DMS153 treated with DMSO at 0.1 percent for 48 hours (cell line): ENCODE measurements around the gene NPAT.

Source experiments
- DNase-seq: peaks from one replicate; lab custom pipeline; 2025; ENCODE audit not compliant: unreplicated experiment; lab: John Stamatoyannopoulos, UW

The NPAT gene

GRCh38 chr11:108222574-108223347 lies at the start of gene NPAT, which contains the start of gene ATM:
NPAT (minus strand) TSS chr11:108222638; CDS start chr11:108222536, 102 bp downstream.
ATM (plus strand) TSS chr11:108223067; CDS start chr11:108227625, 4,558 bp downstream.
- DNase-seq = peak; percentile 100

DNA sequence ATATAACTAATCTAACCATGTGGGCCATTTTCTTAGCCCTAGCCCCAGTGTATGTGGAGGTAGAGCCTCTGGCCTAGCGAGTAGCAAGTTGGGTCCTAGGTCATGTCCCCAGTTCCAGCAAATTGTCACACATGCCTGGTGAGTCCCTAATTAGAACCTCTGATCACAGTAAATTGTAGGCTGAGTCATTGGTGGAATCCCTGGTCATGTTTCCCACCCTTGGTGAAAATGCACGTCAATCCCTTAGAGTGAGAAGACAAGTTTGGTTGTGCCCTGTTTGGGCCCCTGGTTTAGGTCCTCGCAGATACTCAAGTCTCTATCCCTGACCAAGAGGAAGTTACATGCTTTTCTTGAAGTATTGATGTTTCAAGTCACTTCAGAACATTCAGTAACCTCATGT lies 47.1 kb upstream of the NPAT start:
- DNase-seq = no peak

- DNase-seq = no peak
These were observed 30.7 kb upstream of the NPAT start for GRCh38 chr11:108253176-108253575.

GRCh38 chr11:108246885-108247284 lies 24.4 kb upstream of the NPAT start:
- DNase-seq = no peak

DNA sequence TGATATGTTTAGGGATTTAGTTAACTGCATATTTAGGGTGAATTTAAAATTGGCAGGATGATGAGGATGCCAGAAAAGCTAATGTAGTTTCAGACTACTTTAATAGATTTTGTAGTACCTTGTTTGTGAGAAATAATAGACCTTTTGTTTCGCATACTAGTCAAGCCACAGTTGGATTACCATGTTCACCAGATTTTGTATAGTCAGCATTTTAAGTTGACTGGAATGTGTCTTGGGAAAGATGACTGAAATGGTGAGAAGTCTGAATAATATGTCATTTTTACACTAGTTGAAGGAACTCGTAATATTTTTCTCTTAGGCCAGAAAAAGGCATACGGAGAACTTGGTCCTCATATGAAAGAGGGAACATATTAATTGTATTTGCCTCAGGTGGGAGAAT lies 23.9 kb upstream of the NPAT start:
- no peak for DNase-seq

- DNase-seq = no peak
These were observed 20.0 kb upstream of the NPAT start for GRCh38 chr11:108242422-108242821.

DNA sequence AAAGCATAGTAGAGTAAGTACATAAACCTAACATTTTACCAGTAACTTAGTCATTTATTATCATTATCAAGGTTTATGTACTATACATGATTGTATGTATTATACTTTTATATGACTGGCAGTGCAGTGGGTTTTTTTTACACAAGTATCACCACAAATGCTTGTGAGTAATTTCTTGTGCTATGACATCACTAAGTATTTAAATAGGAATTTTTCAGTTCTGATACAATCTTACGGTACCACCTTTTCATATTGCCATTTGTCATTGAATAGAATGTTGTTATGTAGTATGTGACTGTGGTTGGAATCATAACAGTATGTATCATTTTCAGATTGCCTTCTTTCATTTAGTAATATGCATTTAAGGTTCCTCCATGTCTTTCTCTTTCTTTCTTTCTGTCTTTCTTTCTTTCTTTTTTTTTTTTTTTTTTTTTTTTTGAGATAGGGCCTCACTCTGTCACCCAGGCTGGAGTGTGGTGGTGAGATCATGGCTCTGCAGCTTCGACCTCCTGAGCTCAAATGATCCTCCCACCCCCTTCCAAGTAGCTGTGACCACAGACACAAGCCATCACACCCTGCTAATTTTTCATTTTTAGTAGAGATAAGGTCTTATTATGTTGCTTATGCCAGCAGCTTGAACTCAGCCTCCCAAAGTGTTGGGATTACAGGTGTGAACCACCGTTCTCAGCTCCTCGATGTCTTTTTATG lies 19.0 kb upstream of the NPAT start:
- no peak for DNase-seq

DNA sequence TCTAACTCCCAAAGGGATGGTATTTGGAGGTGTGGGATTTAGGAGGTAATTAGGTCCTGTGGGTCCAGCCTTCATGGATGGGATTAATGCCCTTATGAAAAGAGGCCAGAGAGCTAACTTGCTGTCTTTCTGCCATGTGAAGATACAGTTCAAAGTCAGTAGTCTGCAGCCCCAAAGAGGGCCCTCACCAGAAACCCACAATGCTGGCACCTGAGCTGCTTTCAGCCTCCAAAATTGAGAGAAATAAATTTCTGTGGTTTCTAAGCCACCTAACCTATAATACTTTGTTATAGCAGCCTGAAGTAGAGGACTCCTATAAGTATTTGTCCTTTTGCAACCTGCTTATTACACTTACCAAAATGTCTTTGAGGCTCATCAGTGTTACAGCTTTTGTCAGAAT lies 16.6 kb upstream of the NPAT start:
- no peak for DNase-seq

DNA sequence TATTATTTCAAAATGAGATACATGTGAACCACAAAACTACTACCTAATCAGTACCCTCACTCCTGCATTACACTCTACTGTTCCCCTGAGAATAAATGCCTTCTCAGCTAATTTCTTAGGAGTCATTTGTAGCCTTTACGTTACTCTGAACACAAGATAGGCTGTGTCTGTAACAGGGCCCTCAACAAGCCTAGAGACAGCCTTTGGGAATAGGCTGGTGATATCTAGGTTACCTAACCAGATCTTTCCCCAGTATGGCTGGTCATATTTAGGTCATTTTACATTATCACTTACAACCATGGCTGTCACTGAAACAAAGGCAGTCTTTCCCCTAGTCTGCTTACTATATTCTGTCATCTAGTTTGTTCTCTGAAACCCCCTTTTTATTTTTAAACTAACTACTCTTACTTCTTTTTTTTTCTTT lies 14.6 kb upstream of the NPAT start:
- no peak for DNase-seq

DNA sequence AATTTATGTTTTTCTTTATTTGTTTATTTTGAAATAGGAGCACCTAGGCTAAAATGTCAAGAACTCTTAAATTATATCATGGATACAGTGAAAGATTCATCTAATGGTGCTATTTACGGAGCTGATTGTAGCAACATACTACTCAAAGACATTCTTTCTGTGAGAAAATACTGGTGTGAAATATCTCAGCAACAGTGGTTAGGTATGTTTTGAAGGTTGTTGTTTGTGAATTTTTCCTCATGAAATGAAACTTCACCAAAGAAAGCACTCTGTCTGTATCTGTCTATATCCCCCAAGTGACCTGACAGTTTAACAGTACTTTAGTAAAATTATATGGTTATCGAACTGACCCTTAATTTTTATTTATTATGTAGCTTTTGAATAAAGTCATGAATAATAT lies 13.2 kb upstream of the NPAT start:
- no peak for DNase-seq

DNA sequence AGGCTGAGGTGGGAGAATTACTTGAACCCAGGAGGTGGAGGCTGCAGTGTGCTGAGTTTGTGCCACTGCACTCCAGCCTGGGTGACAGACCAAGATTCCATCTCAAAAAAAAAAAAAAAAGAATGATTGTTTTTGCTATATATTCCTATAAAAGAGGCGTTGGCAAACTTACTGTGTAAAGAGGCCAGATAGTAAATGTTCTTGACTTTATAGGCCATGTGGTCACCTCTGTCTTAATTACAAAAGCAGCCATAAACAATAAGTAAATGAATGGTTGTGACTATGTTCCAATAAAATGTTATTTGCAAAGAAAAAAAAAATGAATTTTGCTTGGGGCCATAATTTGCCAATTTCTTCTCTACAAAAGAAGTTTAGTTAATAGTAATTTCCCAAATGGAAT lies 12.8 kb upstream of the NPAT start:
- DNase-seq = no peak

- DNase-seq = no peak
These were observed 11.0 kb upstream of the NPAT start for GRCh38 chr11:108233277-108233945.

DNA sequence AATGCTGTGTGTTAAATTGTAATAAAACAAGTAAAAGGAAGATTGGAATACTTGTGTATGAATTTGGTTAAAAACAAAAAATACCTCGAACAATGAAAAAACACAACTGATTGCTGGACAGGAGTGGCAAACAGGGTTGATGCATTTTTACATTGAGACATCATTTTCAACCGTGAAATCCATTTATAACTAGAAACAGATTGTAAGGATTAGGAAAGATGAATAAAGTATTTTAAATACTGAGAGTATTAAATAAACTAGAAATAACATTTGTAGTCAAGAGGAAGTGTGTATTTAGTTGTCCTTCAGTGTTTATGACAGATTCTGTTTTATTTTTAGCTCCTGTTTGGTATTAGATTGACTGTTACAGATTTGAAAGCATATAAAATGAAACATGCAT lies 5.8 kb upstream of the NPAT start:
- DNase-seq = no peak

GRCh38 chr11:108226036-108226435 lies 3.6 kb upstream of the NPAT start:
- no peak for DNase-seq

DNA sequence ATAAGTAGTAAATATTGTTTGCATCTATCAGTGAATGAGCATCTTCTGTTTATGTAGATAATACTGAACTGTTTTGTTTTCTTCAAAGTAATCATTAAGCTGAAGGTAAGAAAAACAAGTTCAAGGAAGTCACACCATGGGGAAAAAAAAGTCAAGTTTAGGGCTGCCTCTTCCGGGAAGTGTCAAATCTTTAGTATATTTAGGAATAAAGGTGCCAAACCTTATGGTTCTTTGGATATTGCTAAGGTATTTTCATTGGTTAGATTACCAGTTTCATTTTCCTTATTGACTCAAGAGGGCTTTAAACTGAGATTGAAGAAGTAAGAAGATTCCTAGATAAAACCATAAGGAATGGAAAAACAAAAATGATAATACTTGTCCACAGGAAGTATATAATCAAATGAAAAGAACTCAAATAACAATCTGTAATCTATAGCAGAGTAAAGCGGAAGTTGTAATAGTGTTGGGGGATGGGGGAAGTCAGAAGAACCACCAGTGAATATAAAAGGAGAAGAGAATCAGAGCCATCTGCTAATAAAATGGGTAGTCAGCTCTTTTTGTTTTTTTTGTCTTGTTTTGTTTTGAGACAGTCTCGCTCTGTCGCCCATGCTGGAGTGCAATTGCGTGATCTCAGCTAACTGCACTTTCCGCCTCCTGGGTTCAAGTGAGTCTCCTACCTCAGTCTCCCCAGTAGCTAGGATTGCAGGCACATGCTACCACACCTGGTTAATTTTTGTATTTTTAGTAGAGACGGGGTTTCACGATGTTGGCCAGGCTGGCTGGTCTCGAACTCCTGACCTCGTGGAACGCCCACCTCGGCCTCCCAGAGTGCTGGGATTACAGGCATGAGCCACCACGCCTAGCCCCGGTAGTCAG lies 2.7 kb upstream of the NPAT start:
- no peak for DNase-seq

DNA sequence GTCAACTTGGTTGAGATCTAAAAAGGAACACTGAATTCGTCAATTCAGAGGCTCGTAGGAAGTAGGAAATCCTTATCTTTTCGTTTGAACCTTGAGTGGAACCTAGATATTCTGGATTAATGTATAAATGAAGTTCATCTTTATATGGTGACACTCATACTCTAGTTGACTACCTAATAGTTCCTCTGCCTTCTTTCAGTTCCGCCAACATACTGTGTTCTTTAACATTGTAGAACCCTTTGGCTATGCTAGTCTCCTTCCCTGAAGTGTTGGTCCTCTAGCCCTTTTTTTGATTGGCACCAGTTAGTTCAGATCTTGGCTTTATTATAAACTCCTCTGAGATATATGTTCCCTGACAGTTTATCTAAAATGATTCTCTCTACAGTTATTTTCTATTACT lies 1.9 kb upstream of the NPAT start:
- DNase-seq = no peak

- DNase-seq = no peak
These were observed 1.1 kb upstream of the NPAT start for GRCh38 chr11:108223348-108224149.

DNA sequence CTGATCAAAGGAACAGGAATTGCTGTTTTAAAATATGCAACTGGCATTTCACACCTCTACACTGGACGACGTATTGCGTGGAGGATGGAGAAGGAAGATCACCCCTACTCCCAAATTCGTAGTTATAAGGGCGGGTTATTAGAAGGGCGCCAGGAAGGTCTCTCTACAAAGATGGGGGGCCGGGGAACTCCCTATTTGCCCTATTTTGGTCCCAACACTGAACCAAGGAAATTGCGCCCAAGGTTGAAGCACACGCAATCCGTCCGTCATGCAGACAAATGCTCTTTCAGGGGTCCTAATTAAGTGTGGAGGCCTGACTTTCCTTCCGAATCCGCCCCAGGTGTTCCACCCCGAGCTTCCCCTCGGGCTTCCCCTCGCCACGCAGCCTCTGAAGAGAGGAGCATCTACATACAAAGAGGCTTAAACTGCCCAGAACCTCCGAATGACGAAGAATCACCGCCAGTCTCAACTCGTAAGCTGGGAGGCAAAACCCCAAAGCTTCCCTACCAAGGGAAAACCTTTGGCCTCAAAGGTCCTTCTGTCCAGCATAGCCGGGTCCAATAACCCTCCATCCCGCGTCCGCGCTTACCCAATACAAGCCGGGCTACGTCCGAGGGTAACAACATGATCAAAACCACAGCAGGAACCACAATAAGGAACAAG lies 396 bp downstream of the NPAT start:
- no peak for DNase-seq

DNA sequence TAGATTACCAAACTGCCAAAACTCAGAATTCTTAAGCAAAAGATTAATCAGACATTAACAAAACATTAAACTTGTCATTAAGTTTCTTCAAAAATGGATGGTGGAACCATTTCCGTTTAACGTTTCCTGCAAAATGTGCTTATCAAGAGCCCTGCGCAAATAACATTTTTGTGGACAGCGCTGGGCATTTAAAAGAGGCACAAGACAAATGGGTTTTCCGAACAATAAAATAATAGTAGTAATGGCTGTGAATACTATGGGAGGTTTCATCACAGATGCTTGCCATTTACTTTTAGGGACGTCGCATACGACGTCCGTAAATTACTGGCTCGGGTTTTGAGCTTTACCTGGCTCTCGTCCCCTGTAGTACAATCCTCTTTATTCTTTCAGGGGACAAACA lies 1.1 kb downstream of the NPAT start:
- no peak for DNase-seq
